ENCODE results near the gene CCDC34.

- no peak for TF ChIP-seq CTCF (IDR thresholded peaks at IDR 0.05; ENCODE audit: borderline replicate concordance, extremely low read depth, low read length, poor library complexity, severe bottlenecking)
- TF ChIP-seq EZH2 (IDR thresholded peaks at IDR 0.05; ENCODE audit: borderline replicate concordance, low read depth, low read length, severe bottlenecking): no peak
Measured at GRCh38 chr11:27331981-27332380, 31.0 kb downstream of the CCDC34 start.

Data from DND-41 (cell line).